Neutrophil (primary cell): Measurements from ENCODE around the gene SMIM7.

Source experiments
- H3K27ac ChIP-seq: fragments of 200-600 bp; sonication (generic); 2 replicates; pipeline ENCODE4 v1.5.1; 2016; ENCODE audit warnings: mild to moderate bottlenecking, moderate library complexity
- H3K27me3 ChIP-seq: fragments of 200-600 bp; sonication (generic); 2 replicates; pipeline ENCODE4 v1.6.0; 2016; ENCODE audit warnings: mild to moderate bottlenecking
- H3K36me3 ChIP-seq: fragments of 200-600 bp; sonication (generic); 2 replicates; pipeline ENCODE4 v1.5.1; 2017
- H3K4me1 ChIP-seq, 2 experiments: fragments of 200-600 bp in 1 of 2; sonication (generic) in 1 of 2; 1 replicate in 1 of 2; 2 replicates in 1 of 2; pipeline versions ENCODE4 v1.5.1 to v1.6.1; 2013 to 2016; ENCODE audit warnings: low read depth in 1 of 2, low read length in 1 of 2, mild to moderate bottlenecking in 1 of 2, moderate library complexity in 1 of 2; ENCODE audit not compliant: control insufficient read depth in 1 of 2, insufficient read depth in 1 of 2
- H3K4me3 ChIP-seq, 2 experiments: fragments of 200-600 bp in 1 of 2; sonication (generic) in 1 of 2; 1 replicate in 1 of 2; 2 replicates in 1 of 2; pipeline ENCODE4 v1.5.1; 2013 to 2016; ENCODE audit warnings: low read depth in 1 of 2, low read length in 1 of 2, mild to moderate bottlenecking in 1 of 2, moderate library complexity in 1 of 2
- H3K9me3 ChIP-seq: fragments of 200-600 bp; sonication (generic); 2 replicates; pipeline ENCODE4 v1.5.1; 2016
- CTCF ChIP-seq: fragments of 200-600 bp; sonication (generic); IDR thresholded peaks from 2 replicates; pipeline ENCODE4 v1.5.1; 2016; ENCODE audit warnings: antibody characterized with exemption

Gene SMIM7

DNA sequence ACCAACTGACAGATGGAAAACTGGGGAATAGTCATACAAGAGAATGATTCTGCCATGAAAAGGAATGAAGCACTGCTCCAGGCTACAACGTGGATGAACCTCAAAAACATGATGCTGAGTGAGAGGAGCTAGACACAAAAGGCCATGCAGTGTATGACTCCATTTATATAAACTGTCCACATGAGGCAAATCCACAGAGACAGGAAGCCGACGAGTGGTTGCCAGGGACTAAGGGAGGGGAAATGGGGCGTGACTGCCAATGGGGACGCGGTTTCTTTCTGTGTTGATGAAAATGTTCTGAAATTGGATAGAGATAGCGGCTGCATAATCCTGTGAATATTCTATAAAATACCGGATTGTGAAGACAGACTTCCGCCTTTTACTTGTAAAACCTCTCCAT, 10.2 kb downstream of the SMIM7 start:
- H3K36me3 ChIP-seq, result peaks cover 73% of the 10 kb centered on the region

DNA sequence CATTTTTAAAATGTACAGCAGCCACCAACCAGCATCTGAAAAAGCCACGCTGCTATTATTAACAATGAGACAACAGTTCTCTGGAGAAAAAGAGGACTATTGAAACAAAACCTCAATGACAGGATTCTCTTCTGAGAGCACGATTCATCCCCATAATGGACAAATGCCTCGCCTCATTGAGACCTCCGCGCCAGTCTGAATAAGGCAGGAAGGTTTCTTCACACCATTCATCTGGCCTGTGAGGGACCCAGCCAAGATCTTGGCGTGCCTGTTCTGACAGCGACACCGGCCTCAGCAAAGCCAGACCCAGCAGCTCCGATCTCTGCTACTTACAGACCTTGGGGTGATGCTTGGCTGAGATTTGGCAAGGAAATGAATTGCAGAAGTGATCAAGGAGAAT, 14.8 kb downstream of the SMIM7 start:
- no peaks in the 10 kb centered on the region for H3K27me3 ChIP-seq
- TF ChIP-seq CTCF, result no peak
- H3K36me3 ChIP-seq, result peaks cover 68% of the 10 kb centered on the region
- no peak overlapping the region for H3K27ac ChIP-seq
- H3K9me3 ChIP-seq, result no peaks in the 10 kb centered on the region
- no peak overlapping the region for H3K4me3 ChIP-seq
- H3K4me1 ChIP-seq, result peaks cover 7 to 10% of the 10 kb centered on the region in 2 experiments

More for the DNA sequence above, 10.2 kb downstream of the SMIM7 start:
- H3K27ac ChIP-seq, result peak overlapping the region; percentile 70
- no peaks in the 10 kb centered on the region for H3K9me3 ChIP-seq
- H3K4me1 ChIP-seq, result peaks cover 18 to 22% of the 10 kb centered on the region in 2 experiments
- TF ChIP-seq CTCF, result no peak
- no peak overlapping the region for H3K4me3 ChIP-seq
- H3K27me3 ChIP-seq, result no peaks in the 10 kb centered on the region

GRCh38 chr19:16641695-16642094, 18.2 kb downstream of the SMIM7 start:
- Histone ChIP-seq H3K4me1 (no peaks in the 10 kb centered on the region), H3K27ac (no peak overlapping the region), H3K9me3 (no peaks in the 10 kb centered on the region), H3K27me3 (no peaks in the 10 kb centered on the region), H3K4me3 (no peak overlapping the region), H3K36me3 (peaks cover 78% of the 10 kb centered on the region)
- TF ChIP-seq CTCF, result no peak

DNA sequence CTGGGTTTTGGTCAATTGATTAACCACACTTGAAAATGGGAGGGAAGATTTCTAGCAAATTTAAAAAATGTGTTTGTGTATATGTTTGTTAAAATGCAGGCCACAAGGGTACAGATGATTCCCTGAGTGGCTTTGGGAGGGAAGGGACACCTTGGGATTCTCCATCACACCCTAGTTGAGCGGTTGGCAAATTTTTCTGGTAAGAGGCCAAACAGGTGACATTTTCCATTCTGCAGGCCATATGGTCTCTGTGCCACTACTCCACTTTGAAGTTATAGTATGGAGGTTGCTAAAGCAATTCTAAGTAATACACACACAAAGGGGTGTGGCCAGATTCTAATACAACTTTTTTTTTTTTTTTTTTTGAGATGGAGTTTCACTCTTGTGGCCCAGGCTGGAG, 19.0 kb downstream of the SMIM7 start:
- no peak for TF ChIP-seq CTCF
- H3K9me3 ChIP-seq, result no peaks in the 10 kb centered on the region
- no peaks in the 10 kb centered on the region for H3K27me3 ChIP-seq
- H3K4me1 ChIP-seq, result no peaks in the 10 kb centered on the region
- H3K4me3 ChIP-seq, result no peak overlapping the region
- no peak overlapping the region for H3K27ac ChIP-seq
- H3K36me3 ChIP-seq, result peaks cover 79% of the 10 kb centered on the region

DNA sequence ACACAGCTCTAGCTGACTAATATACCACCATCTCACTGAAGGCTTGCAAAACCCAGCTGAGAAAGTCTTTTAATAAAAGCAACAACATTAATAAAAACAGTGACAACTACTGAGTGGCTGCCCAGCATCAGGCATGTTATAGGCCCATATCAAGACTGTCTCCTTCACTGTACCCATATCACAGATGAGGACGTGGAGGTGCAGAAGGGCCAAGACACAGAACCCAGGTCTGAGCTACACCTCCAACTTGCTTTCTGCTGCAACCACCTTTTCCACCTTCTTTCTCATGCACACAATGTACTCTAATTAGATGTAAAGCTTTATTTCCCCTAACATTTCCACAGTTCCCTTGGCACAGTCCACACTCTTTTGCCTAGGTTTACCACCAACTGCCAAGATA, 21.3 kb downstream of the SMIM7 start:
- Histone ChIP-seq H3K27me3 (no peaks in the 10 kb centered on the region), H3K9me3 (no peaks in the 10 kb centered on the region), H3K4me1 (no peaks in the 10 kb centered on the region), H3K36me3 (peaks cover 71% of the 10 kb centered on the region), H3K27ac (no peak overlapping the region), H3K4me3 (no peak overlapping the region)
- TF ChIP-seq CTCF, result no peak

DNA sequence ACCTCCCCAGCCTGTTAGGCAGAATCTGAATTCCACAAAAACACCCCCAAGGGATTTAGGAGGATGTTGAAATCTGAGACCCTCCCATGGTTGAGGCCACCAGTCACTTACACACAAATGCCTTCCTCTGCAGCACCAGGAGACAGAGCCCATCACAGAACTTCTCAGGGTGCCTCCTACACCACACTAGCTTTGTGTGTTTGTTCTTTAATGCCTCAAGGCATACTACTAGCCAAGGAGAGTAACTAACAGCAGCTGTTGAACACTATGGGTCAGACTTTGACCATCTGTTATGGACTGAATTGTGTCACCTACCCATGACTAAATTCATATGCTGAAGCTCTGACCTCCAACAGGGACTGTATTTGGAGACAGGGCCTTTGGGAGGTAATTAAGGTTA, 22.4 kb downstream of the SMIM7 start:
- TF ChIP-seq CTCF, result no peak
- Histone ChIP-seq H3K4me3 (no peak overlapping the region), H3K36me3 (peaks cover 70% of the 10 kb centered on the region), H3K27ac (no peak overlapping the region), H3K9me3 (no peaks in the 10 kb centered on the region), H3K4me1 (no peaks in the 10 kb centered on the region), H3K27me3 (no peaks in the 10 kb centered on the region)
